ENCODE results near the gene SYCE1L.
"Not testable (repeated sequence)": the region's sequence is repeated elsewhere in the genome, so short reads cannot be mapped to it uniquely, and the experiment has no call there.

The SYCE1L gene

DNA sequence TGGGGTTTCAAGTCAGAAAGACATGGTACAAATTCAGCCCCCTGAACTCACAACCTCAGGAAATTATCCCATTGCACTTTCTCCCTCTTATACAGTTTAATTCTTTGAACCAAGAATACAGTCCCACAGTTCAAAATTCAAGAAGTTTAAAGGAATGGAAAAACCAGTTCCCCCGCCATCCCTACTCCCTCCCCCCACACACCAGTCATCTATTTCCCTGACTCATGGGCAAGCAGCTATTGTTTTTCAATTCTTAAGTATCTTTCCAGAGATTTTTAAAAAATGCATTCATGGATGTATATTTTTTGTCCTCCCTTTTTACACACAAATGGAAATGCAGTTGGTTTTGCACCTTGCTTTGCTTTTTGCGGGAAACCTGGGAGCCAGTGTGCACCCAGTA lies 7.3 kb downstream of the SYCE1L start:
- no peak for DNase-seq

DNA sequence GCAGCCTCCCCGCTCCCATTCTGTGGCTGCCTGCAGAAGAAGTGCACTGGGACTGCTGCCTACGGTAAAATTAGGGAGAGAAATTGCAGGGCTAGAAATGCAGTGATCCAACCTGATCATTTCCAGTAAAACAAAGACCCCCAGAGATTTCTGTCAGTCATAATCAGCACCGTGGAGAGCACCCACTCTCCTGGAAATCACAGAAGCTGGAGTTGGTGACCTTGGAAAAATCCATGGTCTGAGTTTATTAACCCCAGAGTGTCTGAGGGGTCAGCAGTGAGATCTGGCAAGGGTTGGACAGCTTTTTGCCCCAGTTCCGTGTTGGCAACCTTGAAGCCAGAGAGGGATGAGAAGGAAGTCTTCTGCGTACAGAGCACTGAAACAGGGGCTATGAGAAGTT lies 7.8 kb downstream of the SYCE1L start:
- DNase-seq: no peak

DNA sequence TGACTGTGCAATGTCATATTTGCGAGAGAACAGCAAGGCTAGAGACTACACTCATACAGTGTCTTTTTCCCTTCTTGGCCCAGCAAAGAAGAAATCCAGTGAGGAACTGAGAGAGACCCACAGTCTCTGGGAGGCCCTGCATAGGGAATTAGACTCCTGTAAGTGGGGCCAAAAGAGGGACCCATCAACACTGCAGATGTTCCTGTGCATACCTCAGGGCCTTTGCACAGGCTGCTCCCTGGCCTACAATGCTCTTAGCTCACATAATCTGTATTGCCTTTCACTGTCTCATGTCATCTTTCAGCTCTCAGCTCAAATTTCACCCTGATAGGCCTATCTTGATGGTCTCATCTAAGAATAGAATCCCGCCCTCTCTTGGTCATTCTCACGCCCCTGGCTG lies 9.2 kb downstream of the SYCE1L start:
- DNase-seq: no peak

DNA sequence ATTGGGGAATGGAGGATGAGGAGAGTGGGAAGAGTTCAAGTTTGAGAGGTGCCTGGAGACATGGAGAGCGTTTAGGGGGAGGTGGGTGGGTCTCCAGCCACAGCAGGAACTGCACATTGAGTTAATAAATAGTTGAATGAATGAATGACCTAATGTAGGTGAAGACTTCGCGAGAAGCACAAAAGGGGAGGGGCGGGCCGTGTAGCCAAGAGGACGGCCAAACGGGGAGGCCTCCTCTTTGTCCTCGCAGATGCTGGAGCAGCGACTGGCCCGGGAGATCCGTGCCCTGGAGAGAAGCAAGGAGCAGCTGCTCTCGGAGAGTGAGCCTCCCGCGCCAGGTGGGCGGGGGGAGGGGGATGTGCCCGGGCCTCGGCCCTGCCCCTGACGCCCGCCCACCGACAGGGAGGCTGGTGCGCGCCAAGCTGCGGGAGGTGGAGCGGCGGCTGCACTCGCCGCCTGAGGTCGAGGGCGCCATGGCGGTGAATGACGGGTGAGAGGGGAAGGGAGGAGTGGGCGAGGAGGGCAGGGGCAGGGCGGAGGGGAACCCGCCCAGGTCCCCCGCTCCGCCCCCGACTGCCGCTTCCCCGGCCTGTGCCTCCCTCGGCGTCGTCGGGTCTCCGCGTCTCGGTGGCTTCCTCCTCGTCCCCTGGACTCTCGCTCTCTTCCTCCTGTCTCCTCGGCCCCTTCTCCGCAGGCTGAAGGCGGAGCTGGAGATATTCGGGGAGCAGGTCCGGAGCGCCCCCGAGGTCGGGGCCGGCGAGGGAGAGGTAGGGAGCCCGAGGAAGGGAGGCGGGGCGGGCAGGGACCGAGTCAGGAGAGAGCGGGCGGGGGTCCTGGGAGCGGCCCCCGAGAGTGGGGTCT lies 12.9 kb downstream of the SYCE1L start:
- peak; percentile 57 for DNase-seq

DNA sequence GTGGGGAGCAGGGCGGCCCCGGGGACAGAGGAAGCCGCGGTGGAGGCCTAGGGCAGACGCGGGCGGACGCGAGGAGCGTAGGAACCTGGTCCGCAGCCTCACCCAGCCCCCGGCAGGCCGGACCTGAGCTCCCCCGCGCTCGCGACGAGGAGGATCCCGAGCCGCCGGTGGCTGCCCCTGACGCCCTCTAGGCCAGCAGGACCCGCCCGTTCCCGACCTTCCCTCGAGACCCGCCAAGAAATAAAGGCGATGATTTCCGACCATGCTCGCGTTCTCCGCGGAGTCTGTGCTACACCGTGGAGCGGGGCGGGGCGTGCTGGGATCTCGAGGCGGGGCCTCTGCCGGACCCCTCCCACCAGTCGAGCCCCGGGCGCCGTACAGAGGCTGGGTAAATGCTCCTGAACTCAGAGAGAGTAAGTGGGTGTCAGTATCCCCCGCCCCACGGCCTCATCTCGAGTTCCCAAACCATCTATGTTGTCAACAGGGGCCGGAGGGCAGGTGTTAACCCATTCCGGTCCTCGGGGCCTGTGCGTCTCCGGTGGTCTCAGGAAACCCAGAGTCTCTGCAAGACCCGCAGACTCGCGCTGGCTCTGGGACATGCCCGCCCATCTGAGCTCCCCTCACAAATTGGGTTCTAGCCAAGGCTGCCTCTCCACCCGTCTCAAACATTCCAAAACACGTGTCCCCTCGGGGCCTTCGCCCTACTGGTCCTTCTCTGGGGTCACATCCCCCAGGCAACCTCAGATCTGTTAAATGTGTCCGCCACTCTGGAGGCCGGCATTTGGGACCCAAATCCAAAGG lies 13.7 kb downstream of the SYCE1L start:
- peak; percentile 66 for DNase-seq

DNA sequence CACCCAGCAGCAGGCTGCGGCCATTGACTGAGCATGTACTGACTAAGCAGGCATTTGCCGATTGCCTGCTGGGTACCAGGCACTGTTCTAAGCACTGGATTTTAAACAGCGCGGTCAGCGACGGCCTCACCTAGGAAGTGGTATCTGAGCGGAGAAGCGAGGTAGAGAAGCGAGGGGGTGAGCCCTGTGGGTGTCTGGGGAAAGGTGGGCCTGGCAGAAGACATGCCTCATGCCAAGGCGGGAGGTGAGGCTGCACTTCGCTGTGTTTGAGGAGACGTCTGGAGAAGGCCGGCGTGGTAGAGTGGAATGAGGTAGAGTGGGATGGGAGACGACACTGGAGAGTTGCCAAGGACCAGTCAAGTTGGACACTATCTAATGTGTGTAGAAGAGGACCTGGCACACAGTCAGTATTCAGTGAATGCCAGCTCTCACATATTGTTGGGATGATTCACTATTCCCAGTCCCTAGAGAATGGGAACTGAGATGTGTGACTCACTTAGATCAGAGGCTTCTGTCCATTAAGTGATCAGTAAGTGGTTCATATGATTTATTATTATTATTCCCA lies 14.4 kb downstream of the SYCE1L start:
- no peak for DNase-seq

DNA sequence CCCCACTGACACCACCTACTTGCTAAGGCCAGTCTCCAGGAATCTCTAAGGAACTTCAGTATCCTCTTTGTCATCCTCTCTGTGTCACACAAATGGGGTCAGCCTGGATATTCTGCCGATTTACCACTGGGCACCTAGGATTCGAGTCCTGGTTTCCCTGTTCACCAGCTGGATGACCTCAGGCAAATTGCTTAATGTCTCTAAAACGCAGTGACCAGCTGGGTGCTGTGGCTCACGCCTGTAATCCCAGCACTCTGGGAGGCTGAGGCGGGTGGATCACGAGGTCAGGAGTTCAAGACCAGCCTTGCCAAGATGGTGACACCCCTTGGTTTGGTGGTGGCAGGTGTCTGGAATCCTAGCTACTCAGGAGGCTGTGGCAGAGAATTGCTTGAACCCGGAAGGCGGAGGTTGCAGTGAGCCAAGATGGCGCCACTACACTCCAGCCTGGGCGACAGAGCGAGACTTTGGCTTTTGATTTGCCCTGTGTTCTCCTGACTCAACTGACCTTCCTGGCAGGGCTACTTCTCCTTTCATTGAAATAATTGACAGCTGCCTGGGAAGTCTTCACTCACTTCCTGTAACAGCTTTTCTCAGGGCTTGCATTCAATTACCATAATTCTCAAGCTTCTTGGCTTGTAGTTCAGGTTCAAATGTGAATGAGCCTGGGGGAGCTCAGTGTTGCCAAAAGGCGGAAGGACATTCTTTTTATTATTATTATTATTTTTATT lies 15.4 kb downstream of the SYCE1L start:
- DNase-seq: no peak

DNA sequence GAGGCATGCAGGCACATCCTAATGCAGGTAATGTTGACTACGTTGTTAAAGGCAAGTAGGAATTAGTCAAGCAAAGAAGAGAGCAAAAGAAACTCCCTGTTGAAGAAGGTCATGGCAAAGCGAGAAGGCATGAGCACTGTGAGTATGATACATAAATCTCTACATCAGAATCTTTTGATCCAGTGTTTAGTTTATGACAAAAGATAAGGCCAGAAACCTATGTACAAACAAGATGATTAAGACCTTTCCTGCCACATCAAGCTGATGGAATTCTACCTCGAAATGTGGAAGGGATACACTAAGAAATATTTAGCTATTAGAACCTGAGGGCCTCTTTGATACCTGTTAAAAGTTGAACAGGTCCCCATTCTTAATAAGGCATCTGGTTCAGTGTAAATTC lies 20.2 kb downstream of the SYCE1L start:
- DNase-seq: no peak

DNA sequence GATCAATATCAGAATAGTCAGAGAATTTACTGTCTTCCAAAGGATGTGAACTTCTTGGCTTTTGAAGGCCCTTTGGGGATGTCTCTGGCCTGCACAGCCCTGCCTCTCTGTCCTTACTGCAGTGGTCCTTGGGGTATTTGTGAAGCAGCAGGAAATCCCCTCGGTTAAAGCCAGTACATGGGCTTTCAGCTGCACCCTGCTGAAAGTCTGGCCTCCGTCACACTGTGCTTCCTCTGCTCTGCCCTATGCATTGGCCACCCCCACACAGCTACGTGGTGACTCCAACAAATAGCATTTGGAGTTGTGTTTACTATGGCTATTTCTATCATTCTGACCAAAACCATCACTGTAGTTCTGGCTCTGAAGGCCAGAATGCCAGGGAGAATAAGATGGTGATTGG lies 21.2 kb downstream of the SYCE1L start:
- DNase-seq: no peak

DNA sequence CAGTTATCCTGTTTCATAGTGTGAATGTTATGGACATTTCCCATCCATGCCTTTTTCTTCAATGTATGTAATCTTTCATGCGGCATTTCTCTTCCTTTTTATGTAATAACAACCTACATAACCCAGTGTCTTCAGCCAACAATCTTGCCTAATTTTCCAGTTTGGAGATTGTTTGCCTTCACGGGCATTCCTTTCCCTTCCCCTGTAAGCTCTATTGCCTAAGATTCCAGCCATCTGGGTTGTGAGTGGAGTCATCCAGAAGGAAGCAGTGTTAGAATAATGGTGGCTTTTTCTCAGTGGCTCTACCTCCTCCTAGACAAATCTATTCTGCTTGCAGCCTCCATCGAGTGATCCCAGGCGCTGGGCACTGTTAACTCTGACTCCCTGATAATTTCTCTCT lies 22.3 kb downstream of the SYCE1L start:
- no peak for DNase-seq

DNA sequence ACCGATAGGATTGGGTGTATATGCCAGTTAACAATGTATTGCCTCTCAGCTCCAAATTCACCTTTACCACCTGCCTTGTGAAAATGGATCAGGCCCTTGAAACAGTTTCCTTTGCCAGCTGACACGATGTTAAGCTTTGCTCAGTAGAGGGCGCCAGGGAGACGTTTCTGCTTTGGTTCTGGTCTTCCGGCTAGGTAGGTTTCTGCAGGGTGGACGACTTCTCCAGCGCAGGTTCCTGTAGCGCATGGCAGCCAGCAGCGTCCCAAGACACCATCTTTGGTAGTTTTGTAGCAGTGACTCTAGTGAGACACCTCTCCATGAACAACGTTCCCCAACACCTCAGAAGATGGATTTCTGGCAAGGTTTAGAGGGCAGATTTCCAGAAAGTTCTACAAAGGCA lies 24.0 kb downstream of the SYCE1L start:
- peak; percentile 65 for DNase-seq

DNA sequence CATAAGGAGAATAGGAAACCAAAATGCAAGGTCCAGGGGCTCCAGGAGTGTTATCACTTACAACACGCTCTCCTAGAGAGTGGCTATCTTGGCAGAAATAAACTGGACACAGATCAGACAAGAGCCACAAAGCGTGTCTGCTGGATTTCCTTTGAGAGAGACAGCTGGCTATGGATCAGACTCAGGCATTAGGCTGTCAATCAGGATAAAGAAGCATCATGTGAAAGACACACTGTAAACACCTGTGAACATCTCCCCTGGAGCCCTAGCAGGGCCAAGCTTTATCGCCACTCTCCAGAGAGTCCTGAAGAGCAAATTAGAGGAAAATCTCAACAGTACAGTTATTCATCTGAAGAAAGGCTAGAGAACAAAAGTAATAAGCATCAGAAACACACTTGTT lies 26.0 kb downstream of the SYCE1L start:
- DNase-seq: no peak

DNA sequence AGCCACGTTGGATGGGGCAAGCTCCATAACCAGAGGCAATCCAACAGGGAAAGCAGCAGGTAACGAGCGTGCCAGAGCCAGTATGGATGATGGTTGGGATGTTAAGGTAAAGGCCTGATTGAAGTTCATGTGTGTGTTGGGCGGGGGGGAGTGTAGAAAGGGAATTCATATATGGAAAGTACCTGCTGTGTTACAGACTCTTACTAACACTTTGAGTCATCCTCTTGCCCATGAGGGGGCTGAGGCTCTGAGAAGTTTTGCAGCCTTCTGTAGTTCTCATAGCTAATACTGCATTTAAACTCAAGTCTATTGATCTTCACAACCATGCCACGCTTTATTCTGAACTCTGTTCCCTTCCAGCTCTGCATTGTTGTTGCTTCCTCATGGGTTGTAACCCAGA lies 28.5 kb downstream of the SYCE1L start:
- no peak for DNase-seq

DNA sequence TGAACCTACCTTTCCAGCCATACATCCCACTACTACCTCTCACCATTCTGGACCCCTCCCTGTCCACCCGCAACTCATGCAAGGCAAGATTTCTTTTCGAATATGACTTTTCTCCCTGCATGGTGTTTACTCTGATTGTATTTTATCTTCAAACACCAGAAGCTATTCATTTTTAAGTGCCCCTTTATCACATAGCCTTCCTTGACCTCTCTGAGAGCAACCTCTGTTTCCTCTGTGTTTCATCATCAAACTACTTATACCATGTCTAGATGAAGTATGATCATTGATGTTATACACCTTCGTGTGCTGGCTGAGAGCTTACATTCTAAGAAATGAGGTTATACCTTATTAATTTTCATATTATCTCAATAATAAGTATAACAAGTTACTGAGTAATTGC lies 31.8 kb downstream of the SYCE1L start:
- no peak for DNase-seq

DNA sequence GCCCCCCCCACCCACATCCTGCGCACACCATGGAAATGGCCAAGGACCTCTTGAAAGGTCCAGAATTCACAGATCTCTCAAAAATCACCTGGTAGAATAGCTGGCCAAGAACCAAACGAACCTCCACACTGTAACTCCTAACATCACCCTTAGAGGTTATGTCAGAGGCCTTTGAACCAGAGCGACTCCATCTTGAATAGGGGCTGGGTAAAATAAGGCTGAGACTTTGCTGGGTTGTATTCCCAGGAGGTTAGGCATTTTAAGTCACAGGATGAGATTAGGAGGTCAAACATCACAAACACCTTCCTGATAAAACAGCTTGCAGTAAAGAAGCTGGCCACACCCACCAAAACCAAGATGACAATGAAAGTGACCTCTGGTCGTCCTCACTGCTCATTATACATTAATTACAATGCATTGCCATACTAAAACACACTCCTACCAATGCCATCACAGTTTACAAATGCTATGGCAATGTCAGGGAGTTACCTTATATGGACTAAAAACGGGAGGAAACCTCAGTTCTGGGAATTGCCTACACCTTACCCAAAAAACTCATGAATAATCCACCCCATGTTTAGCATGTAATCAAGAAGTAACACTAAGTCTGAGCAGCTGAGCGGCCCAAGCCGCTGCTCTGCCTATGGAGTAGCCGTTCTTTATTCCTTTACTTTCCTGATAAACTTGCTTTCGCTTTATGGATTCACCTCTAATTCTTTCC lies 34.8 kb downstream of the SYCE1L start:
- no peak for DNase-seq

DNA sequence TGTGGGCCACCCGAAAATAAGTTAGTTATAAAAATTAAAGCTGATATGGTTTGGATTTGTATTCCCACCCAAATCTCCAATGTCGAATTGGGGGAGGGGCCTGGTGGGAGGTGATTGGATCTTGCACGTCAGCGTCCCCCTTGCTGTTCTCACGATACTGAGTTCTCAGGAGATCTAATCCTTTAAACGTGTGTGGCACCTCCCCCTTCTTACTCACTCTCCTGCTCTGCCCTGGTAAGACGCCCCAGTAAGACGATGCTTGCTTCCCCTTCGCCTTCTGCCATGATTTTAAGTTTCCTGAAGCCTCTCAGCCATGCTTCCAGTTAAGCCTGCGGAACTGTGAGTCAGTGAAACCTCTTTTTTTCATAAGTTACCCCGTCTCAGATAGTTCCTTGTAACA lies 35.4 kb downstream of the SYCE1L start:
- DNase-seq: no peak

DNA sequence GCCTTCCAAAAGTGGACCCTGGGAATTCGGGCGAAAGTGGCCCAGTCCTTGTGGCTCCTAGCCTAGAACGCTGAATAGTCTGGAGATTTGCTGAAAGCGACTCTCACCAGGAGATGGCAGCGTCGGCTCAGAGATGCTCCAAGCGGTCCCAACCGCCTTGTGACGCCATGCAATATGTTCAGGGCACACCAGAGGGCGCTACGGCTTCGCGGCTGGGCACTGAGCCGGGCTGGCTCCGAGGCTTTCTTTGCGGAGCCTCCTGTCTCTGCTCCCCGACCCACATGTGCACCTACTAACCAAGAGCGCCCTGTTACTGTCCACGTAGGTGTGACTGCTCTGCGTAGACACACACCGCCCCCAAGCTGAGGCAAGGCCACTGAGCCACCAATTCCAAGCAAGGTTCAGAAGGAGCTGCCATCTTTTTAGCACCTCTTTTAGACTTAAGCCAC lies 36.9 kb downstream of the SYCE1L start:
- DNase-seq: peak; percentile 93

DNA sequence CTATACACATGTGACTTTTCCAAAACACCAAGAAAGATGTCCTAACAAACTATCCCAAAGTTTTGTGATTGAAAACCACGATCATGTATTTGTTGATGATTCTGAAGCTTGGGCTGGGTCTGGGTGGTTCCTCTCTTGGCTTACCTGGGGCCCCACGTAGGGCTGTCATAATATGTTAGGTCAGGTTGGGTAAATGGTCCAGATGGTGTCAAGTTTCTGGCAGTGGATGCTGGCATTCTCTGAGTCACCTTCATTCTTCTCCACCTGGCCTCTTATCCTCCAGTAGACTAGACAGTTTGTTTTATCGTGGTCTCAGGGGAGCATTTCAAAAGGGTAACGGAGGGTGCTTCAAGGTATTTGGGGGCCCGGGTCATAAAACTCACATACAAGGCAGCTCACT lies 39.4 kb downstream of the SYCE1L start:
- no peak for DNase-seq

DNA sequence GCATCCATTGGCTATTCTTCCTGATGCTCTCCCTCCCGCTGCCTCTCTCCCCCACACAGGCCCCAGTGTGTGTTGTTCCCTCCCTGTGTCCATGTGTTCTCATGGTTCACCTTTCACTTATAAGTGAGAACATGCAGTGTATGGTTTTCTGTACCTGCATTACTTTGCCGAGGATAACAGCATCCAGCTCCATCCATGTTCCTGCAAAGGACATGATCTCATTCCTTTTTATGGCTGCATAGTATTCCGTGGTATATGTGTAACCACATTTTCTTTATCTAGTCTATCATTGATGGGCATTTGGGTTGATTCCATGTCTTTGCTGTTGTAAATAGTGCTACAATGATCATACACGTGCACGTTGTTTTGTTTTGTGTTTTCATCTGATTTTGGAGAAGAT lies 43.3 kb downstream of the SYCE1L start:
- not testable (repeated sequence) for DNase-seq

DNA sequence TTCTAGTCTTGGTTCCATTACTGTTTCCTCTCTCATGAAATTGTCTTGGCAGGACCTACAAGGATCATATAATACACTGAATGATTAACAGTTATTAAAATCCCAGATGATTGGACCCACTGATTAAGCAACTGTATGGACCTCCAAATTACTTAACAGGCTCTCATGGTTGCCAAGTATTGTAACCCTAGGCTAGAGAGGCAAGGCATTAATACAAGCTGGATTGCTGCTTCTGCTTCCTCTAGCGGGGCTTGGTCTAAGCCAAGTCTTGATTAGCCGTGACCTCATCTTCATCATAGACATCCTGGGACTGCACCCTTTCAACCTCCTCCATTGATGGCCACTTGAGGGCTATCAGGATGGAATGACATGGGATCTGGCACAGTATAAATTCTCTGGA lies 46.9 kb downstream of the SYCE1L start:
- no peak for DNase-seq

DNA sequence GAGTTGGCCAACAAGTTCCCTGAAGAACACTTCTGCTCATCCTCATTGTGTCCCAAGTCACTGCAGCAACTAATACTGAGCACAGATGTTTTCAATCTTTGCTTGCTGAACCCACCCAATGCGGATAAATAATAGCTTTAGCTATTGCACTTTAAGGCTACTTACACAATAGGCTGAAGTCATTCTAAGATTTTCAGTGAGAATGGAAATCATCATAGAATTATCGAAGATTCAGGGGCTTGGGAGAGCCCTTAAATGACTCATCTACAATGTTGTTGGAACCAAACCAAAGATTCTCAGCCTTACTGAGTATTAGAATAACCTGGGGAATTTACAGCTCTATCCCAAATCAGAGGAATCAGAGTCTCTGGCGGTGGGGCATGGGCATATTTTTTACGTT lies 51.2 kb downstream of the SYCE1L start:
- no peak for DNase-seq
